Progenitor cell of endocrine pancreas (in vitro differentiated cells): ENCODE results near the gene YBX3. TPM values are rescaled to one million over a fixed set of nuclear protein-coding genes. Genes with fewer than 3 reads are reported as not detected.
"Not testable (repeated sequence)": the region's sequence is repeated elsewhere in the genome, so short reads cannot be mapped to it uniquely, and the experiment has no call there.

Source experiments
- DNase-seq: peaks from one replicate; pipeline ENCODE4 v3.0.0; 2021; ENCODE audit warnings: low spot score; ENCODE audit not compliant: unreplicated experiment
- H3K27ac Mint-ChIP-seq: 2 replicates; pipeline ENCODE4 v1.8.0; 2021; ENCODE audit warnings: mild to moderate bottlenecking, moderate library complexity, mixed read lengths
- H3K27me3 Mint-ChIP-seq: 2 replicates; pipeline ENCODE4 v1.8.0; 2021; ENCODE audit warnings: mixed read lengths
- H3K36me3 Mint-ChIP-seq: 2 replicates; pipeline ENCODE4 v1.8.0; 2022; ENCODE audit warnings: mixed read lengths; ENCODE audit not compliant: insufficient read depth
- H3K4me1 Mint-ChIP-seq: 2 replicates; pipeline ENCODE4 v1.8.0; 2021; ENCODE audit warnings: low read depth, mixed read lengths
- H3K4me3 Mint-ChIP-seq: 2 replicates; pipeline ENCODE4 v1.8.0; 2021; ENCODE audit warnings: low read depth, mild to moderate bottlenecking, moderate library complexity, mixed read lengths
- H3K9me3 Mint-ChIP-seq: 2 replicates; pipeline ENCODE4 v1.8.0; 2021; ENCODE audit warnings: low read depth, mixed read lengths
- total RNA-seq: library from RNA; stranded (reverse); gene quantifications from 2 replicates; pipeline ENCODE4 v1.2.1, GENCODE V29; 2021
- TF ChIP-seq, protein P1 (sequence below): fragments of 200-600 bp; sonication (generic); IDR thresholded peaks from one replicate; pipeline ENCODE4 v1.5.0; 2021; ENCODE audit warnings: antibody characterized with exemption, mild to moderate bottlenecking; ENCODE audit not compliant: unreplicated experiment

YBX3 gene
- total RNA-seq, 1 donor from 2014 or later: 200 TPM

DNA sequence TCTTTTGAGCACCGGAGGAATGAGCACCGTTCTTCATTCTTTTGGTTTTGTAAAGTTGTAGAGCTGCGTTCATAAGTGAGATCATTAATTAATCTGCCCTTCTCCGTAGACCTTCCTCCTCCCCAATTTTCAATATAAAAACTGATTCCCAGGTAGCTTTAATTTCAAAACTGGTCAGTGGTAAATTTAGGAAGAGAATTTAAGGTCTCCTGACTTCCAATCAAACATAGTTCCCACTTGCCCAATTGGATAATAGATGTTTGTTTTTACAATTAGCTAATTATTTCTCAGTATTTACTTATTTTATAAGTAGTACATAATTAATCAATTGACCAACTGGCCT, 27.2 kb upstream of the YBX3 start:
- no peak overlapping the region for H3K4me3 Mint-ChIP-seq
- TF ChIP-seq, protein P1, sequence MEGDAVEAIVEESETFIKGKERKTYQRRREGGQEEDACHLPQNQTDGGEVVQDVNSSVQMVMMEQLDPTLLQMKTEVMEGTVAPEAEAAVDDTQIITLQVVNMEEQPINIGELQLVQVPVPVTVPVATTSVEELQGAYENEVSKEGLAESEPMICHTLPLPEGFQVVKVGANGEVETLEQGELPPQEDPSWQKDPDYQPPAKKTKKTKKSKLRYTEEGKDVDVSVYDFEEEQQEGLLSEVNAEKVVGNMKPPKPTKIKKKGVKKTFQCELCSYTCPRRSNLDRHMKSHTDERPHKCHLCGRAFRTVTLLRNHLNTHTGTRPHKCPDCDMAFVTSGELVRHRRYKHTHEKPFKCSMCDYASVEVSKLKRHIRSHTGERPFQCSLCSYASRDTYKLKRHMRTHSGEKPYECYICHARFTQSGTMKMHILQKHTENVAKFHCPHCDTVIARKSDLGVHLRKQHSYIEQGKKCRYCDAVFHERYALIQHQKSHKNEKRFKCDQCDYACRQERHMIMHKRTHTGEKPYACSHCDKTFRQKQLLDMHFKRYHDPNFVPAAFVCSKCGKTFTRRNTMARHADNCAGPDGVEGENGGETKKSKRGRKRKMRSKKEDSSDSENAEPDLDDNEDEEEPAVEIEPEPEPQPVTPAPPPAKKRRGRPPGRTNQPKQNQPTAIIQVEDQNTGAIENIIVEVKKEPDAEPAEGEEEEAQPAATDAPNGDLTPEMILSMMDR: peak; percentile 18
- no peak for DNase-seq
- H3K27ac Mint-ChIP-seq: no peak overlapping the region
- H3K36me3 Mint-ChIP-seq: no peaks in the 10 kb centered on the region
- H3K9me3 Mint-ChIP-seq: peaks cover 4% of the 10 kb centered on the region
- peaks cover 8% of the 10 kb centered on the region for H3K4me1 Mint-ChIP-seq
- H3K27me3 Mint-ChIP-seq: peaks cover 3% of the 10 kb centered on the region

DNA sequence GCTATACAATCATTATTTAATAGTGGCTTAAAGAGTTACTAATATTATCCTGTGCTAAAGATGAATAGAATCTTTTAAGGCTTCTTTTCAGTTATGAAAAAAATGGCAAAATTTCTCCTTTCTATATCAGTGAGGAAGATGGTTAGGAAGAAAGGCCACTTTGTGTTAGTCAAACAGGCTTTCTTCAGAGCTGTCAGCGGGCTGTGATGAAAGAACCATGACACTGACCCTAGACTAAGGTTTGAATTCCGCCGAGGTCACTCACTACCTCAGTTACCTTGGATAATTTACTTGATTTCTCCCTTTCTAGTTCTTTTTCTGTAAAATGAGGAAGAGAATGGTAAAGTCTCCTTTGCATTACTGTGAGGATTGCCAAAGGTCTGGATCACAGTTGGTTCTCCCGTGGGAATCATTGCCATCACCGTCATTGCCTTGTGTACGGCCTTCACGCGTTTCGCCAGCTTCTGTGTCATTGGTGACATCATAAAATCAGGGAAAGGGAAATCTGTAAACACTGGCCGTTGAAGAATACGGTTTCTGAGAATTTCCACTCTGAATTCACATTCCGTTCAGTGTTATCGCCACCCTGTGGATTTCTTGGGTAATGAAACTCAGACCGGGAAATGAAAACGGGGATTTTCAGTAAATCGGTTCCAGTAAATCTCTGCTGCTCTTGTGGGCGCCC, 26.7 kb upstream of the YBX3 start:
- Mint-ChIP-seq H3K27me3 (peaks cover 3% of the 10 kb centered on the region), H3K4me1 (peaks cover 8% of the 10 kb centered on the region), H3K27ac (peak overlapping the region; percentile 75), H3K9me3 (peaks cover 3% of the 10 kb centered on the region), H3K4me3 (peak overlapping the region; percentile 59), H3K36me3 (no peaks in the 10 kb centered on the region)
- TF ChIP-seq, protein P1: peak; percentile 99
- DNase-seq: peak; percentile 71

DNA sequence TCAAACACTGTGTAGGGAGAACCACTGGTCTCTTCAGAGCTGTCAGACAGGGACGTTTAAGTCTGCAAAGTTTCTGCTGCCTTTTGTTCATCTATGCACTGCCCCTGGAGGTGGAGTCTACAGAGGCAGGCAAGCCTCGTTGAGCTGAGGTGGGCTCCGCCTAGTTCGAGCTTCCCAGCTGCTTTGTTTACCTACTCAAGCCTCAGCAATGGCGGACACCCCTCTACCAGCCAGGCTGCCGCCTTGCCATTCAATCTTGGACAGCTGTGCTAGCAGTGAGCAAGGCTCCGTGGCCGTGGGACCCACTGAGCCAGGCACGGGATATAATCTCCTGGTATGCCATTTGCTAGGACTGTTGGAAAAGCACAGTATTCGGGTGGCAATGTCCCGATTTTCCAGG, 24.6 kb upstream of the YBX3 start:
- Mint-ChIP-seq H3K36me3 (no peaks in the 10 kb centered on the region), H3K27me3 (peaks cover 3% of the 10 kb centered on the region), H3K27ac (no peak overlapping the region), H3K4me3 (no peak overlapping the region), H3K4me1 (peaks cover 5% of the 10 kb centered on the region), H3K9me3 (peaks cover 6% of the 10 kb centered on the region)
- TF ChIP-seq, protein P1: no peak
- no peak for DNase-seq

DNA sequence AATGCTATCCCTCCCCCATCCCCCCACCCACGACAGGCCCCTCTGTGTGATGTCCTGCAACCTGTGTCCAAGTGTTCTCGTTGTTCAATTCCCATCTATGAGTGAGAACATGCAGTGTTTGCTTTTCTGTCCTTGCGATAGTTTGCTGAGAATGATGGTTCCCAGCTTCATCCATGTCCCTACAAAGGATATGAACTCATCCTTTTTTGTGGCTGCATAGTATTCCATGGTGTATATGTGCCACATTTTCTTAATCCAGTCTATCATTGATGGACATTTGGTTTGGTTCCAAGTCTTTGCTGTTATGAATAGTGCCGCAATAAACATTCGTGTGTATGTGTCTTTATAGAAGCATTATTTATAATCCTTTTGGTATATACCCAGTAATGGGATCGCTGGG, 20.3 kb upstream of the YBX3 start:
- H3K36me3 Mint-ChIP-seq, H3K4me1 Mint-ChIP-seq, H3K9me3 Mint-ChIP-seq, H3K27ac Mint-ChIP-seq, H3K27me3 Mint-ChIP-seq, DNase-seq, H3K4me3 Mint-ChIP-seq: not testable (repeated sequence)

DNA sequence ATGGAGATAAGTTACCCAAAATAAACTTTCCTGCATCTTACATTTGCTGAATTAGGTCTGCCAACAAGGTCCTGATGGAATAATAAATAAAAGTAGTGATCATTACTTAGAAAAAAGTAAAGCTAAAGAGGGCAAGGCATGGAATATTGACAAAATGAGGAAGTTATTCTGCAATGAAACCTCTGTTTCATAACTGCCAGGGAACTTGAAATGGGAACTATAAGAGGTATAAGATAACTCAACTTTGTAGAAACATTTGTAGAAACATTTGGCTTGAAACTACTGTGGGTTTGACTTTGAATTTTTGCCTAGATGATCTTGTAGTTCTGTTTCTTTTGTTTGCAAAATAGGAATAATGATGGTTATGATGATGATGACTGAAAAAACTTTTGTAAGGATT, 18.7 kb upstream of the YBX3 start:
- H3K36me3 Mint-ChIP-seq: no peaks in the 10 kb centered on the region
- DNase-seq: no peak
- H3K4me3 Mint-ChIP-seq: no peak overlapping the region
- no peak overlapping the region for H3K27ac Mint-ChIP-seq
- peaks cover 3% of the 10 kb centered on the region for H3K27me3 Mint-ChIP-seq
- TF ChIP-seq, protein P1: no peak
- peaks cover 6% of the 10 kb centered on the region for H3K9me3 Mint-ChIP-seq
- peaks cover 8% of the 10 kb centered on the region for H3K4me1 Mint-ChIP-seq

DNA sequence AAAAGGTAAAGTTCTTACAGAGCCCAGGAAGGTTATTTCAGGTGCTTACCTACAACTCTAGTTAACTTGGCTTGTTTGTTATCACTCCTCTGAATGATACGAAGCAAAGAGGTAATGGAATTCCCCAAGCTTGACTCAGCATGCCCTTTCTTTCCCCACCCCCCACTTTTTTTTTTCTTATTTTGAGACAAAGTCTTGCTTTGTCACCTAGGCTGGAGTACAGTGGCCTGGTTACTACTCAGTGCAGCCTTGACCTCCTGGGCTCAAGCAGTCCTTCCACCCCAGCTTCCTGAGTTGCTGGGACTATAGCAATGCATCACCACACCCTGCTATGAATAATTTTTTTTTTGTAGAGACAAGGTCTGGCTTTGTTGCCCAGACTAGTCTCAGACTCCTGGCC, 17.1 kb upstream of the YBX3 start:
- no peak for DNase-seq
- TF ChIP-seq, protein P1: no peak
- Mint-ChIP-seq H3K9me3 (peaks cover 6% of the 10 kb centered on the region), H3K4me3 (no peak overlapping the region), H3K4me1 (peaks cover 8% of the 10 kb centered on the region), H3K36me3 (no peaks in the 10 kb centered on the region), H3K27me3 (no peaks in the 10 kb centered on the region), H3K27ac (peak overlapping the region; percentile 47)
